ENCODE data around the gene APBB2. TPM values are rescaled to one million over a fixed set of nuclear protein-coding genes. Genes with fewer than 3 reads are reported as not detected.

Gene APBB2
- total RNA-seq, 2 donors from 2014 or later = 0.60 to 0.65 TPM

GRCh38 chr4:41103657-41104056 lies 110.7 kb downstream of the APBB2 start:
- H3K36me3 Mint-ChIP-seq (ENCODE audit: low read depth) = no peaks in the 10 kb centered on the region
- H3K9me3 ChIP-seq (ENCODE audit: control insufficient read depth, low read length, poor library complexity, severe bottlenecking) = no peaks in the 10 kb centered on the region
- ATAC-seq = no peak
- no peaks in the 10 kb centered on the region for H3K27me3 Mint-ChIP-seq
- no peak overlapping the region for H3K4me3 Mint-ChIP-seq
- no peaks in the 10 kb centered on the region for H3K4me1 Mint-ChIP-seq
- no peak overlapping the region for H3K27ac Mint-ChIP-seq
- no peak for DNase-seq

GRCh38 chr4:41102414-41103092 lies 111.8 kb downstream of the APBB2 start:
- DNase-seq = no peak
- no peak for ATAC-seq
- Mint-ChIP-seq H3K27ac (no peak overlapping the region), H3K4me1 (no peaks in the 10 kb centered on the region), H3K4me3 (no peak overlapping the region), H3K27me3 (no peaks in the 10 kb centered on the region), H3K36me3 (ENCODE audit: low read depth) (no peaks in the 10 kb centered on the region)
- no peaks in the 10 kb centered on the region for H3K9me3 ChIP-seq (ENCODE audit: control insufficient read depth, low read length, poor library complexity, severe bottlenecking)

- no peaks in the 10 kb centered on the region for H3K4me1 Mint-ChIP-seq
- no peak overlapping the region for H3K27ac Mint-ChIP-seq
- H3K36me3 Mint-ChIP-seq (ENCODE audit: low read depth) = no peaks in the 10 kb centered on the region
- no peaks in the 10 kb centered on the region for H3K9me3 ChIP-seq (ENCODE audit: control insufficient read depth, low read length, poor library complexity, severe bottlenecking)
- H3K27me3 Mint-ChIP-seq = no peaks in the 10 kb centered on the region
- no peak for ATAC-seq
- no peak overlapping the region for H3K4me3 Mint-ChIP-seq
- no peak for DNase-seq
Measured at GRCh38 chr4:41098093-41099048, 116.0 kb downstream of the APBB2 start.

- ATAC-seq (no peak), DNase-seq (no peak)
- H3K4me3 Mint-ChIP-seq = no peak overlapping the region
- H3K9me3 ChIP-seq (ENCODE audit: control insufficient read depth, low read length, poor library complexity, severe bottlenecking) = no peaks in the 10 kb centered on the region
- H3K36me3 Mint-ChIP-seq (ENCODE audit: low read depth) = no peaks in the 10 kb centered on the region
- no peak overlapping the region for H3K27ac Mint-ChIP-seq
- H3K4me1 Mint-ChIP-seq = no peaks in the 10 kb centered on the region
- peaks cover 18% of the 10 kb centered on the region for H3K27me3 Mint-ChIP-seq
Measured at GRCh38 chr4:41095973-41096372, 118.4 kb downstream of the APBB2 start.

- H3K4me1 Mint-ChIP-seq = no peaks in the 10 kb centered on the region
- no peaks in the 10 kb centered on the region for H3K36me3 Mint-ChIP-seq (ENCODE audit: low read depth)
- no peak for ATAC-seq
- H3K27ac Mint-ChIP-seq = no peak overlapping the region
- DNase-seq = no peak
- no peaks in the 10 kb centered on the region for H3K9me3 ChIP-seq (ENCODE audit: control insufficient read depth, low read length, poor library complexity, severe bottlenecking)
- peaks cover 22% of the 10 kb centered on the region for H3K27me3 Mint-ChIP-seq
- H3K4me3 Mint-ChIP-seq = no peak overlapping the region
Measured at GRCh38 chr4:41095192-41095872, 119.0 kb downstream of the APBB2 start.

GRCh38 chr4:41092128-41092527 lies 122.2 kb downstream of the APBB2 start:
- no peaks in the 10 kb centered on the region for H3K4me1 Mint-ChIP-seq
- peaks cover 22% of the 10 kb centered on the region for H3K27me3 Mint-ChIP-seq
- H3K4me3 Mint-ChIP-seq = no peak overlapping the region
- no peak for DNase-seq
- no peak for ATAC-seq
- no peaks in the 10 kb centered on the region for H3K36me3 Mint-ChIP-seq (ENCODE audit: low read depth)
- H3K27ac Mint-ChIP-seq = no peak overlapping the region
- H3K9me3 ChIP-seq (ENCODE audit: control insufficient read depth, low read length, poor library complexity, severe bottlenecking) = no peaks in the 10 kb centered on the region

- Mint-ChIP-seq H3K27me3 (no peaks in the 10 kb centered on the region), H3K4me1 (no peaks in the 10 kb centered on the region), H3K27ac (no peak overlapping the region), H3K36me3 (ENCODE audit: low read depth) (no peaks in the 10 kb centered on the region), H3K4me3 (no peak overlapping the region)
- ATAC-seq = no peak
- no peak for DNase-seq
- H3K9me3 ChIP-seq (ENCODE audit: control insufficient read depth, low read length, poor library complexity, severe bottlenecking) = no peaks in the 10 kb centered on the region
Measured at GRCh38 chr4:41081847-41082246, 132.5 kb downstream of the APBB2 start.

- Mint-ChIP-seq H3K36me3 (ENCODE audit: low read depth) (no peaks in the 10 kb centered on the region), H3K27me3 (peaks cover 4% of the 10 kb centered on the region), H3K27ac (no peak overlapping the region), H3K4me3 (no peak overlapping the region), H3K4me1 (no peaks in the 10 kb centered on the region)
- DNase-seq (no peak), ATAC-seq (no peak)
- H3K9me3 ChIP-seq (ENCODE audit: control insufficient read depth, low read length, poor library complexity, severe bottlenecking) = no peaks in the 10 kb centered on the region
Measured at GRCh38 chr4:41080976-41081375, 133.4 kb downstream of the APBB2 start.

GRCh38 chr4:41079881-41080560 lies 134.3 kb downstream of the APBB2 start:
- Mint-ChIP-seq H3K27ac (no peak overlapping the region), H3K4me3 (no peak overlapping the region), H3K4me1 (no peaks in the 10 kb centered on the region), H3K27me3 (peaks cover 4% of the 10 kb centered on the region), H3K36me3 (ENCODE audit: low read depth) (no peaks in the 10 kb centered on the region)
- H3K9me3 ChIP-seq (ENCODE audit: control insufficient read depth, low read length, poor library complexity, severe bottlenecking) = no peaks in the 10 kb centered on the region
- ATAC-seq (no peak), DNase-seq (no peak)

- Mint-ChIP-seq H3K27me3 (peaks cover 4% of the 10 kb centered on the region), H3K4me3 (no peak overlapping the region), H3K27ac (no peak overlapping the region), H3K4me1 (no peaks in the 10 kb centered on the region), H3K36me3 (ENCODE audit: low read depth) (no peaks in the 10 kb centered on the region)
- ATAC-seq (no peak), DNase-seq (no peak)
- no peaks in the 10 kb centered on the region for H3K9me3 ChIP-seq (ENCODE audit: control insufficient read depth, low read length, poor library complexity, severe bottlenecking)
Measured at GRCh38 chr4:41077628-41078027, 136.7 kb downstream of the APBB2 start.

- no peak overlapping the region for H3K4me3 Mint-ChIP-seq
- ATAC-seq (no peak), DNase-seq (no peak)
- no peak overlapping the region for H3K27ac Mint-ChIP-seq
- no peaks in the 10 kb centered on the region for H3K9me3 ChIP-seq (ENCODE audit: control insufficient read depth, low read length, poor library complexity, severe bottlenecking)
- no peaks in the 10 kb centered on the region for H3K4me1 Mint-ChIP-seq
- peaks cover 4% of the 10 kb centered on the region for H3K27me3 Mint-ChIP-seq
- no peaks in the 10 kb centered on the region for H3K36me3 Mint-ChIP-seq (ENCODE audit: low read depth)
Measured at GRCh38 chr4:41076481-41076880, 137.9 kb downstream of the APBB2 start.

- Mint-ChIP-seq H3K27ac (no peak overlapping the region), H3K36me3 (ENCODE audit: low read depth) (no peaks in the 10 kb centered on the region), H3K4me1 (no peaks in the 10 kb centered on the region), H3K4me3 (no peak overlapping the region), H3K27me3 (peaks cover 4% of the 10 kb centered on the region)
- DNase-seq (no peak), ATAC-seq (no peak)
- H3K9me3 ChIP-seq (ENCODE audit: control insufficient read depth, low read length, poor library complexity, severe bottlenecking) = no peaks in the 10 kb centered on the region
Measured at GRCh38 chr4:41074215-41074614, 140.1 kb downstream of the APBB2 start.
